Cerebellar cortex (tissue), 1 donor: Measurements from ENCODE around the gene HSPA6.
A peak's percentile ranks its signal among the peaks of the same experiment; 100 is the strongest.
"Not testable (repeated sequence)": the region's sequence is repeated elsewhere in the genome, so short reads cannot be mapped to it uniquely, and the experiment has no call there.

Experiments
- DNase-seq: peaks from one replicate; pipeline ENCODE4 v3.0.0-alpha.2; 2015; ENCODE audit warnings: low spot score

The HSPA6 gene

DNA sequence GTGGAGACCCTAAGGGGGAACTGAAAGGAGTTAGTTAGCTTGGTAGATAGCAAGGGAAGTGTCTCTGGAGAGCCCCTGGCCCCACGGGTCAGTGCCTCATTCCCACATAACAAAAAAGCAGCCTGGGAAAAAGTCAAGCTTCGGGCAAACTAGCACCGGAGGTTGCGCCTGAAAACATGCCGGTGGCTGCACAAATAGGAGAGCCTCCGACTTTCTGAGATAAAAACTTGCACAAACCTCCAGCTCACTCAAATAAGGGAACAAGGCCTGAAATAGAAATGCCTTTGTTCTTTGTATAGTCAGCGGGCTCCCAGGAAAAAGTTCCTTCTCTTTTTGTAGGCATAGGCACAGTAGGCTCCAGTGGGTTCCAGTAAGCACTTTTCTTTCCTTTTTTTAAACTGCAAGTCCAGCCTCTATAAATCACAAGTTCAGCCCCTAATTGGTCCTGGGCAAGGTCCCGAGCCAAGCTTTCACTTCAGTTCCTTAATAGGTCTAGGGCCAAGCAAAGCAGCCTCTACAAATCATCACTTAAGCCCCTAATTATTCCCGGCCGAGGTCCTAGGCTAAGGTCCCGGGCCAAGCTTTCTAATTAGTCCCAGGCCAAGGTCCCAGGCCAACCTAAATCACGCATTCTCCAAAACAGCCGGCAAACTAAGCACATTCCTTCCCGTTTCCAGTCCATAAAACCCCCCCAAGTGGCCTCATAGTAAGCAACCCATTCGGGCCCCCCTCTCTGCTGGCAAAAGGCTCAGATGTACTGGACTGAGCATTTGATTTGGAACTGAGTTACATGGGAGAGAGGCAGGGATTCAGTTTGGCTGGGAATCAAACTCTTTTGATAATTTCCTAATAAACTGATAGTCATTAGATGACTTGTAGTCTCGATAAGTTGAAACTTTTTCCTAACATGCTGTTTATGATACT lies 8.6 kb downstream of the HSPA6 start:
- DNase-seq, result peak; percentile 68

- not testable (repeated sequence) for DNase-seq
Observed at GRCh38 chr1:161537068-161537669, 12.8 kb downstream of the HSPA6 start.

DNA sequence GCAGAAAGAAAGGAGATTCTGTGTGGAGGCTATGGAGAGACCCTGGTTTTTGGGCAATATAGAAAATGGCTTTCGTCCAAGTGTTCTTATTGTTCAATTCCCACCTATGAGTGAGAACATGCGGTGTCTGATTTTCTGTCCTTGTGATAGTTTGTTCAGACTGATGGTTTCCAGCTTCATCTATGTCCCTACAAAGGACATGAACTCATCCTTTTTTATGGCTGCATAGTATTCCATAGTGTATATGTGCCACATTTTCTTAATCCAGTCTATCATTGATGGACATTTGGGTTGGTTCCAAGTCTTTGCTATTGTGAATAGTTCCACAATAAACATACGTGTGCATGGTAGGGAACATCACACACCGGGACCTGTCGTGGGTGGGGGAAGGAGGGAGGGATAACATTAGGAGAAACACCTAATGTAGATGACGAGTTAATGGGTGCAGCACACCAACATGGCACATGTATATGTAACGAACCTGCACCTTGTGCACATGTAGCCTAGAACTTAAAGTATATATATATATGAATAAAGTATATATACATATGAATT lies 14.7 kb downstream of the HSPA6 start:
- not testable (repeated sequence) for DNase-seq

DNA sequence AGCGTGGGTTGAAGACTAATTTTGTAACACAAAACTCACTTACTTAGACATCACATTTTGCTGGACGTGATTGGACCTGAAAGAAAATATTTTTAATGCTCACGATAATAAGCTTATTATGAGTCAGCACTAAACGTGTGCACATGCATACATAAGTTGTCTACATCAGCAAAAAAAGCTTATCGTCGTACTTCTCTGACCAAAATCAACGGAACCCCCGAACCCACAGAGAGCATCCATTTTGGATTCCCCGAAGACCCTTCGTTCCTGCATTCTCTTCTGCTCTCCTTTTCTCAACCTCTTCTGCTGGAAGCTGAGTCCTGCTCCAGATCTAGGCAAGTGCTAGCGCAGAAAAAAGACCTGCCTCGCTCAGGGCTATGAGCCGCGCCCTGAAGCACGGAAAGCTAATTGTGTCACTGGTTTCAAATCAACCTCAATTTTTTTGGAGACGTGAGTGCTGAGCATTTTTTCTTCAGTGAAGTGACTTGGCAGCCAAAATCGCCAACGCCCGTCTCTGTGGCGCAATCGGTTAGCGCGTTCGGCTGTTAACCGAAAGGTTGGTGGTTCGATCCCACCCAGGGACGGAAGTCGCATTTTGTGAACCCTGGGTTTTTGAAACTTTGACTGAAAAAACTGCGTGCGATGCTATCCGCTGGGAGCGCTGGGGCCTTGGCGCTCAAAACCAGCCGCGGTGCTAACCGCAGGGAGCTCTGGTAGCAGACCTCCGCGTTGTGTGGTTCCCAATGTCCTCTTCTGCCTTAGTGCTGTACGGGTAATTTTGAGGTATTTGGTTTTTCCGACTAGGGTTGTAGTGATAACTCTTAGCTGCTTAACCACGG lies 15.6 kb downstream of the HSPA6 start:
- DNase-seq, result peak; percentile 89

GRCh38 chr1:161540570-161540960 lies 16.2 kb downstream of the HSPA6 start:
- DNase-seq, result peak; percentile 13

- not testable (repeated sequence) for DNase-seq
Observed at GRCh38 chr1:161542091-161542559, 17.8 kb downstream of the HSPA6 start.

- not testable (repeated sequence) for DNase-seq
Observed at GRCh38 chr1:161543125-161543524, 18.8 kb downstream of the HSPA6 start.

- DNase-seq, result not testable (repeated sequence)
Observed at GRCh38 chr1:161545005-161545731, 20.8 kb downstream of the HSPA6 start.

DNA sequence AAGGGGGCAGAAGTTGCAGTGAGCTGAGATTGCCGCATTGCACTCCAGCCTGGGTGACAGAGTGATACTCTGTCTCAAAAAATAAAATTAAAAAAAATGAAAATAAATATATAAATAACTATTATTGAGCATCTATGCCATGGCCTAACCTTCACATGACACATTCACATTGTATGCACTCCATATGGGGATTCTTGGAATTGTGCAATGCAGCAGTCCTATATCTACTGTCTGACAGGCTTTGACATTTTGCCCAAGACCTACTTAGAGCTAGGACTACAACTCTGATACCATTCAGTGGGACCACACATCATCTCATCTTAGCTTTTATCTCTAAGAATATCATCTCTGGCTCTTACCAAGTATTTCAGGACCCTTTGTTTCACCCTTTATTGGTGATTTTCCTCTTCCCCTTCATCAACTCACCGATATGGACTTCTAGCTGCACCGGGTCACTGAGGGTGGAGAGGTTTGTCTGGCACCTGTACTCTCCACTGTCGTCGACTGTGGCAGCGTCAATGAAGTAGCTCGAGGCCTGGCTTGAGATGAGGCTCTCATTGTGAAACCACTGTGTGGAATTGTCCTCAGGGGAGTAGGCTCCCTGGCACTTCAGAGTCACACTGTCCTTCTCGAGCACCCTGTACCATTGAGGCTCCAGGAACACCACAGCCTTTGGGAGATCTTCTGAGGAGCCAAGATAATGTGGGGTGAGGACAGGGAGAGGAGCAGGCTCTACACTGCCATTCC lies 23.8 kb downstream of the HSPA6 start:
- not testable (repeated sequence) for DNase-seq

DNA sequence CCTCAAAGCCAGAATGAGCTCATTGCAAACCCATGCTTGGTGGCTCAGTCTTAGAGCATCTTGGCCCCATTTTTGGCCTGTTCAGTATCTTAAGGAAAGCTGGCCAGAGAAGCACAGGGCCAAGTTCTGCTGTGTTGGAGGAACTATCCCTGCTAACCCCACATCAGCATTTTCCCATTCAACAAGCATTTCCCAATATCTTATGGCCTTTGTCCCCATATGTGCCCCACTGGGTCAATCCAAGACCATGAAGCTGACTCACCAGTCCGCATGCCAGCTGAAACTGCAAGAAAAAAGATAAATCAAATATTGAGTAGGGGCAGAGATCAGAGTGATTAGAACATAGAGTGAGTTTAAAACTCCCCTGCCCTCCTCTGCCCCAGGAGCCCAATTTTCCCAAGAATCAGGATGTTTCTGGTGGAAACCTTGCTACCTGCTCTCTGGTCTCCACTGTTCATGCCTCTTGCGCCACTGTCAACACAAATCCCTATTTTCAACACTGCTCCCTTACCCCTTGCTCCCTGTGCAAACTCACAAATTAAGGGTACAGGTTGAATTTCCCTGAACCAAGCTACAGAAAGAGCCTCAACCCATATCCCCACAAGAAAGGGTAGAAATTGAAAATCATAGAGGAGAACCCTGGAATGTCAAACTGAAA lies 24.5 kb downstream of the HSPA6 start:
- not testable (repeated sequence) for DNase-seq

DNA sequence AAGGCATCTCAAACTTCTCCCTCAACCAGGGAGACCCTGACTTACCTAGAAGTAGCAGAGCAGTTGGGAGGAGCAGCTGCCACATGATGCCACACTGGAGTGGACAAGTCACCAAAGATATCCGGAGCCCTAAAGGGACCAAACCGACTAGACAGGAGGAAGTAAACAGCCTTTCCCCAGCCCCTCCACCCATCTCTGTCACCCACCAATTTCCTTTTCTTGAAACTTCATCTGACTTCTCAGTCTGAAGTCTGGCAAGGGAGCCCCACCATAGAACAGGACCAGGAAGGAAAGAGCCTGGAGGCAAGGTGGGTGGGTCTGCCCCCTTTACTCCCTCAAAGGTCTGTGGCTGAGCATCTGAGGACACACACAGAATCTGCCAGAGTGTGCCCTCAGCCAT lies 25.3 kb downstream of the HSPA6 start, which contains the start of gene FCGR3A:
Gene FCGR3A (minus strand): TSS at position 167 of the 400 bp plus-strand sequence. CDS start 82 bp downstream, at position 85.
- no peak for DNase-seq

DNA sequence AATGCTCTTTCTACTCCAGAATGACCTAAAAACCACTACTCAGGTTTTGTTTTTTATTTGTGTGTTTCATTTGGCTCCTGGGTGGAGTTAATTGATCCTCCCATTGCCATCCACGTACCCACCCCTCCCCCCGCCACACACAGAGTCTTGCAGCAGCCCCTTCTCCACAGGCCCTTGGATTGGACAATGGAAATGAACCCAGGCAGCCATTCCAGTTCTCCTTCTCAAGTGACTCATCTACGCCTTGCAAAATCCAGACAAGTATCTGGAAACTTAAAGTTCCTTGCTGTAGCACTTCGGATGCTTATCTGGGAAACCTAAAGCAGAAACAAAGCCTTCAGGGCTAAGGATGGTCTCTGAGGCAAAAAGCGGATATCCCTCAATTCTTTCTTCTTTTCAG lies 26.6 kb downstream of the HSPA6 start:
- DNase-seq, result not testable (repeated sequence)

- not testable (repeated sequence) for DNase-seq
Observed at GRCh38 chr1:161553631-161554030, 29.3 kb downstream of the HSPA6 start.

DNA sequence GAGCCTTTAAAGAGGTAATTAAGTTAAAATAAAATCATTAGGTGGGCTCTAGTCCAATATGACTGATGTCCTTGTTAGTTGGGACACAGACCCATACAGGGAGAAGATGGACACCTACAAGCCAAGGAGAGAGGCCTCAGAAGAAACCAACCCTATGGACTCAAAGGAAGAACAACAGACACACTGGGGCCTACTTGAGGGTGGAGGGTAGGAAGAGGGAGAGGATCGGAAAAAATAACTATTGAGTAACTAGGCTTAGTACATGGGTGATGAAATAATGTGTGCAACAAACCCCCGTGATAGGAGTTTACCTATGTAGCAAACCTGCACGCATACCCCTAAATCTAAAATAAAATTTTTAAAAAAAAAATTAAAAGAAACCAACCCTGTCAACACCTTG lies 30.0 kb downstream of the HSPA6 start:
- DNase-seq, result not testable (repeated sequence)

DNA sequence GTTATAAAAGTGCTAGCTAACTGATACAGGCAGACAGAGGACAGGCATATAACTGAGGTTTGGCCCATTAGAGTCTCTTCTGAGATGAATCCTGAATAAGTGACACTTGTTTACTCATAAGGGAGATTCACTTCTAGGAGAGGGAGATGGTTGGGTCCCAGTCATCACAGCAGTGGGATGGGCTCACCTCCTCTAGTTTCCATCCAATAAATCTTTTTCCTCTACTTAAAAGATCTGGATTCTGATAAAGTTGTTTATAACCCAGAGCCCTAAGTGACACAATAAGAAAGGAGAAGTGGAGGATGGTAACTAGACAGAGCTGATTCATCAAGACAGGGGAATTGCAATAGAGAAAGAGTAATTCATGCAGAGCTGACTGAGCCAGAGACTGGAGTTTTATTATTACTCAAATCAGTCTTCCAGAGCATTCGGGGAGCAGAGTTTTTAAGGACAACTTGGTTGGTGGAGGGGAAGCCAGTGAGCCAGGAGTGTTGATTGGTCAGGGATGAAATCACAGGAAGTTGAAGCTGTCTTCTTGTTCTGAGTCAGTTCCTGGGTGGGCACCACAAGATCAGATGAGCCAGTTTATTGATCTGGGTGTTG lies 30.6 kb downstream of the HSPA6 start:
- not testable (repeated sequence) for DNase-seq

- DNase-seq, result not testable (repeated sequence)
Observed at GRCh38 chr1:161556143-161556542, 31.8 kb downstream of the HSPA6 start.

DNA sequence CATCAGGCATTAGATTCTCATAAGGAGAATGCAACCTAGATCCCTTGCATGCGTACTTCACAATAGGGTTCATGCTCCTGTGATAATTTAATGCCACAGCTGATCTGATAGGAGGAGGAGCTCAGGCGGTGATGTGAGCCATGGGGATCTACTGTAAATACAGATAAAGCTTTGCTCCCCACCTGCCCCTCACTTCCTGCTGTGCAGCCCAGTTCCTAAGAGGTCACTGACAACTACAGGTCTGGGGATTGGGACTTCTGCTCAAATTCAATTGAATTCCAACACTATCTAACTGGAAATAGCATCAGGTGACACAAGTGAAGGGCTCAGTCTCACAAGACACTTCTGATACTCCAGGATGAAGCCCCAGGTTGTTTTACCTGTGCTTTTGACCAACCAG lies 32.6 kb downstream of the HSPA6 start:
- not testable (repeated sequence) for DNase-seq

DNA sequence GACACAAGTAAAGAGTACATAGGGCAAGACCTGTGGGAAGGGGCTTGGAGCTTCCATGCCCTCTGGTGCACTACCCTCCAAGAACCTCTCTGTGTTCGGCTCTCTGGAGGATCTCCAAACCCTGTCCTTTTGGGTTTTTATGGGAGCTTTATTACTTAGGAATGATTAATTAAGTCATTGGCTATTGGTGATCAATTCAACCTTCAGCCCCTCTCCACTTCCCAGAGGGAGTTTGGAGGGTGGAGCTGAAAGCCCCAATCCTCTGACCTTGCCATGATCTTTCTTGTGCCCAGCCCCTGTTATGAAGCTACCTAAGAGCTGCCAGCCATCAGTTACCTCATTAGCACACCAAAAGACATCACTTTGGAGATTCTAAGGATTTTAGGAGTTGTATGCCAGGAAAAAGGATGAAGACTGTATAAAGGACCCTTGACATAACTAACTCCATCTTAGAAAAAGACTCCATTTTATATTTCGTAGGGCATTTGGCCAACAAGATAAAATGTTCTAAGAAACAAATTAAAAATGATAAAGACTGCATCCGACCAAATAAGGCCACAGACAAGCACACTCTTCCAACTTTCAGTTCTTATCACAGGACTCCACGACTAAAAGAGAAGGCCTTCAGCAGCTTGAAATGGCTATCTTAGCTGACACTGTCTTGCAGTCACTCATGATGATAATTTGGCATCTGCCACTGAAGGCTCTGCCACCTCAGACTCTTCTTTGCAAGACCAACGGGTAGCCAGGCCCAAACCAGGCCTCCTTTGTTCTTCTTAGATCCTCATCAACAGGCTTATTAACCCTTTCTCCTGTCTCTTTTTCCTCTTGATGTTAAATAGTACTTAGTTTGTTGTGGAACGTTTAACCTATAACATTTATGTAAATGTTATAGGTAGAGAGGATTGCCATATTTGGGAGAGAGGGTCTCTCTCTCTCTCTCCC lies 33.4 kb downstream of the HSPA6 start:
- not testable (repeated sequence) for DNase-seq
